Nephron progenitor cell (in vitro differentiated cells): ENCODE results near the gene ZNF366.
A peak's percentile ranks its signal among the peaks of the same experiment; 100 is the strongest.

ENCODE experiments used
- DNase-seq: peaks from one replicate; pipeline ENCODE4 v3.0.0; 2021
- H3K27ac Mint-ChIP-seq: 2 replicates; pipeline ENCODE4 v1.8.0; 2021; ENCODE audit warnings: mild to moderate bottlenecking, moderate library complexity, mixed read lengths
- H3K27me3 Mint-ChIP-seq: 2 replicates; pipeline ENCODE4 v1.8.0; 2021; ENCODE audit warnings: mild to moderate bottlenecking, low read depth, mixed read lengths; ENCODE audit not compliant: poor library complexity
- H3K36me3 Mint-ChIP-seq: 2 replicates; pipeline ENCODE4 v1.8.0; 2021; ENCODE audit warnings: low read depth, mixed read lengths
- H3K4me1 Mint-ChIP-seq: 2 replicates; pipeline ENCODE4 v1.8.0; 2021; ENCODE audit warnings: mixed read lengths
- H3K4me3 Mint-ChIP-seq: 2 replicates; pipeline ENCODE4 v1.8.0; 2021; ENCODE audit warnings: mild to moderate bottlenecking, moderate library complexity, mixed read lengths
- H3K9me3 Mint-ChIP-seq: 2 replicates; pipeline ENCODE4 v1.8.0; 2021; ENCODE audit warnings: mild to moderate bottlenecking, moderate library complexity, mixed read lengths
- TF ChIP-seq, protein P1 (sequence below): fragments of 200-600 bp; sonication (generic); IDR thresholded peaks from 2 replicates; pipeline ENCODE4 v1.5.0; 2021; ENCODE audit warnings: antibody characterized with exemption

The ZNF366 gene

DNA sequence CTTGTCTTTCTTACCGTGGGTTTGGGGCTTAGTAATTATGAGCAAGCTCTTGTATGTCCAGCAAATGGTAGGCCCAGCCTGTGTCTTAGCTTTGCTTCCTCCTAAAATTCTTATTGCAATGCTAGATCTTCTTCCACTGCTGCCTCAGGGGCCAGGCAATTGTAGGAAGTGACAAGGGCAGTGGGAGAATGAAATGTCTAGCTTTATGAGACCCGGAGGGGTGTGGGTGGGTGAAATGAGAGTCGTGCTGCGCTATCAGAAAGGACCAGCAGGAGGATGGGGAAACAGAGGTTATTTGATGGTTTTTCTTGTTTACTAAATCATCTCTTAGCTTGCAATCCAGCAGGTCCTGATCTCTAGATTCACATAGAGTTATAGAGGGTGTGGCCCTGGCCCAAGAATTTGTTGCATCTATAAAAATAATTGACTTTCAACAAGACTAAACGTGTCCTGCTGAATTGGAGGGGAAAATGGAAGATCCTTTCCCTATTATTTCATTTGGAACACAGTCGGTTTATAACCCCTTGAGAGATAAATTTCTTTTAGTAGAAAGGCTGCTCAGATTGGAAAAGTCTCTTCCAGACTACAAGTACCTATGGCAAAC is 43.7 kb downstream of the ZNF366 start:
- Mint-ChIP-seq H3K9me3 (peaks cover 4% of the 10 kb centered on the region), H3K4me1 (peaks cover 37% of the 10 kb centered on the region), H3K27ac (no peak overlapping the region), H3K27me3 (peaks cover 6% of the 10 kb centered on the region), H3K4me3 (no peak overlapping the region), H3K36me3 (no peaks in the 10 kb centered on the region)
- DNase-seq, result no peak
- TF ChIP-seq, protein P1, sequence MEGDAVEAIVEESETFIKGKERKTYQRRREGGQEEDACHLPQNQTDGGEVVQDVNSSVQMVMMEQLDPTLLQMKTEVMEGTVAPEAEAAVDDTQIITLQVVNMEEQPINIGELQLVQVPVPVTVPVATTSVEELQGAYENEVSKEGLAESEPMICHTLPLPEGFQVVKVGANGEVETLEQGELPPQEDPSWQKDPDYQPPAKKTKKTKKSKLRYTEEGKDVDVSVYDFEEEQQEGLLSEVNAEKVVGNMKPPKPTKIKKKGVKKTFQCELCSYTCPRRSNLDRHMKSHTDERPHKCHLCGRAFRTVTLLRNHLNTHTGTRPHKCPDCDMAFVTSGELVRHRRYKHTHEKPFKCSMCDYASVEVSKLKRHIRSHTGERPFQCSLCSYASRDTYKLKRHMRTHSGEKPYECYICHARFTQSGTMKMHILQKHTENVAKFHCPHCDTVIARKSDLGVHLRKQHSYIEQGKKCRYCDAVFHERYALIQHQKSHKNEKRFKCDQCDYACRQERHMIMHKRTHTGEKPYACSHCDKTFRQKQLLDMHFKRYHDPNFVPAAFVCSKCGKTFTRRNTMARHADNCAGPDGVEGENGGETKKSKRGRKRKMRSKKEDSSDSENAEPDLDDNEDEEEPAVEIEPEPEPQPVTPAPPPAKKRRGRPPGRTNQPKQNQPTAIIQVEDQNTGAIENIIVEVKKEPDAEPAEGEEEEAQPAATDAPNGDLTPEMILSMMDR, result peak; percentile 12

GRCh38 chr5:72460413-72460812 is 46.8 kb downstream of the ZNF366 start:
- H3K27me3 Mint-ChIP-seq, result peaks cover 4% of the 10 kb centered on the region
- peaks cover 4% of the 10 kb centered on the region for H3K9me3 Mint-ChIP-seq
- H3K27ac Mint-ChIP-seq, result no peak overlapping the region
- TF ChIP-seq, protein P1, result no peak
- H3K4me3 Mint-ChIP-seq, result no peak overlapping the region
- no peaks in the 10 kb centered on the region for H3K36me3 Mint-ChIP-seq
- peaks cover 37% of the 10 kb centered on the region for H3K4me1 Mint-ChIP-seq
- no peak for DNase-seq

DNA sequence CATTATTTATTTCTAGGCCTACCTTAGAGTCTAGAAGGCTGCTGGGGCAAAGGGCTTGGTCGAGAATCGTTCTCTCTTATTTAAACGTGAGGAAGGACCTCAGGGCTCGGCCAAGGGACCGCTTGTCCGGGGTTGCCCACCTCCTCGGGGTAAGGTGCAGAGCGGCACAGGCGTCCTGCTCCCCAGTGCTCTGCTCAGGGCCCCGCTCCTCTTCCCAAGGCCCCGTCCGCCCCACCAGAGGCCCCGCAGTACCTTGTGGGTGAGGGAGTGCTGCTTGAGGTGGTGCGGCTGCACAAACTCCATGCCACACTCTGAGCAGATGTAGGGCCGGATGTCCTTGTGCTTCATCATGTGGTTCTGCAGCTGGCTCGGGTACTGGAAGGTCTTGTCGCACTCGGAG is 47.3 kb downstream of the ZNF366 start:
- TF ChIP-seq, protein P1, result no peak
- peaks cover 4% of the 10 kb centered on the region for H3K9me3 Mint-ChIP-seq
- no peaks in the 10 kb centered on the region for H3K36me3 Mint-ChIP-seq
- DNase-seq, result no peak
- no peaks in the 10 kb centered on the region for H3K27me3 Mint-ChIP-seq
- H3K4me3 Mint-ChIP-seq, result no peak overlapping the region
- H3K4me1 Mint-ChIP-seq, result peaks cover 32% of the 10 kb centered on the region
- no peak overlapping the region for H3K27ac Mint-ChIP-seq

GRCh38 chr5:72459089-72459661 is 48.0 kb downstream of the ZNF366 start:
- H3K36me3 Mint-ChIP-seq, result no peaks in the 10 kb centered on the region
- H3K9me3 Mint-ChIP-seq, result peaks cover 4% of the 10 kb centered on the region
- peak overlapping the region; percentile 98 for H3K27ac Mint-ChIP-seq
- peaks cover 32% of the 10 kb centered on the region for H3K4me1 Mint-ChIP-seq
- H3K27me3 Mint-ChIP-seq, result no peaks in the 10 kb centered on the region
- TF ChIP-seq, protein P1, result no peak
- no peak for DNase-seq
- H3K4me3 Mint-ChIP-seq, result no peak overlapping the region

DNA sequence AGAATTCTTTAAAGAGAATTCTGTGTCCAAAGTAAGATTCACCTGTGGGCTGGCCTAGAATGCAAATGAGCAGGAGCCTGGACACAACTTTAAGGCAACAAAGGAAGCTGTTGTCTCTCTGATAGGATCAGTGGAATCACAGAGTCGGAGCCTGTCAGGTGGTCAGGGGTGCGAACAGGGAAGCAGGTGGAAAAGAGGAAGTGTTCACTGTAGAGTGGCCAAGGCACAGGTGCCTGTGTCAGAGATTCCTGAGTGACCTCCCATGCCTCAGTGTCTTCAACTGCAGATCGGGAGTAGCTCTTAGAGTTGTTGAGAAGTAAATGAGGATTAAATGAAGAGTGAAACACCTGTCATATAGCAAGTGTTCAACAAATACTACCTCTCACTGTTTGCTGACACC is 48.8 kb downstream of the ZNF366 start:
- Mint-ChIP-seq H3K4me1 (peaks cover 28% of the 10 kb centered on the region), H3K27ac (no peak overlapping the region), H3K9me3 (peaks cover 4% of the 10 kb centered on the region), H3K36me3 (no peaks in the 10 kb centered on the region), H3K4me3 (no peak overlapping the region), H3K27me3 (no peaks in the 10 kb centered on the region)
- TF ChIP-seq, protein P1, result no peak
- no peak for DNase-seq

GRCh38 chr5:72457491-72457890 is 49.7 kb downstream of the ZNF366 start:
- TF ChIP-seq, protein P1, result no peak
- Mint-ChIP-seq H3K4me3 (no peak overlapping the region), H3K4me1 (peaks cover 30% of the 10 kb centered on the region), H3K27me3 (no peaks in the 10 kb centered on the region), H3K9me3 (peaks cover 4% of the 10 kb centered on the region), H3K27ac (no peak overlapping the region), H3K36me3 (no peaks in the 10 kb centered on the region)
- no peak for DNase-seq
